GM23248 (cell line): ENCODE measurements around the gene CTXN3. TPM values are rescaled to one million over a fixed set of nuclear protein-coding genes. Genes with fewer than 3 reads are reported as not detected.

Source experiments
- DNase-seq: peaks from one replicate; pipeline ENCODE4 v3.0.0-alpha.2; 2015
- H2AFZ ChIP-seq: fragments of 200-600 bp; sonication (generic); 2 replicates; pipeline ENCODE4 v1.6.1; 2016; ENCODE audit warnings: antibody characterized with exemption
- H3F3A ChIP-seq: fragments of 200-600 bp; sonication (generic); 2 replicates; pipeline ENCODE4 v1.6.1; 2016; ENCODE audit warnings: mild to moderate bottlenecking, antibody characterized with exemption, mixed run types; ENCODE audit not compliant: insufficient read depth
- H3K27ac ChIP-seq: fragments of 200-600 bp; sonication (generic); 2 replicates; pipeline ENCODE4 v1.5.1; 2016; ENCODE audit warnings: mild to moderate bottlenecking
- H3K27me3 ChIP-seq: fragments of 200-600 bp; sonication (generic); replicated peaks from 2 replicates; pipeline ENCODE4 v1.6.1; 2016; ENCODE audit warnings: mild to moderate bottlenecking; ENCODE audit not compliant: insufficient read depth
- H3K36me3 ChIP-seq: fragments of 200-600 bp; sonication (generic); 2 replicates; pipeline ENCODE4 v1.6.1; 2016; ENCODE audit warnings: low read depth, mild to moderate bottlenecking
- H3K4me1 ChIP-seq: fragments of 200-600 bp; sonication (generic); 2 replicates; pipeline ENCODE4 v1.6.1; 2016; ENCODE audit warnings: mild to moderate bottlenecking; ENCODE audit not compliant: insufficient read depth
- H3K4me2 ChIP-seq: fragments of 200-600 bp; sonication (generic); one replicate; pipeline ENCODE4 v1.6.1; 2016; ENCODE audit warnings: mild to moderate bottlenecking; ENCODE audit not compliant: unreplicated experiment
- H3K4me3 ChIP-seq: fragments of 200-600 bp; sonication (generic); 2 replicates; pipeline ENCODE4 v1.5.1; 2016; ENCODE audit warnings: mild to moderate bottlenecking
- H3K79me2 ChIP-seq: fragments of 200-600 bp; sonication (generic); 2 replicates; pipeline ENCODE4 v1.6.1; 2016; ENCODE audit warnings: mild to moderate bottlenecking; ENCODE audit not compliant: insufficient read depth
- H3K9ac ChIP-seq: fragments of 200-600 bp; sonication (generic); 2 replicates; pipeline ENCODE4 v1.6.1; 2016; ENCODE audit warnings: mild to moderate bottlenecking
- H3K9me2 ChIP-seq: fragments of 200-600 bp; sonication (generic); 2 replicates; pipeline ENCODE4 v1.6.1; 2016; ENCODE audit warnings: mixed run types, mild to moderate bottlenecking, moderate library complexity; ENCODE audit not compliant: insufficient read depth
- H3K9me3 ChIP-seq: fragments of 200-600 bp; sonication (generic); one replicate; pipeline ENCODE4 v1.6.1; 2017; ENCODE audit warnings: low read depth
- H4K20me1 ChIP-seq: fragments of 200-600 bp; sonication (generic); 2 replicates; pipeline ENCODE4 v1.6.0; 2016; ENCODE audit not compliant: insufficient read depth
- EZH2 ChIP-seq: fragments of 200-600 bp; sonication (generic); IDR thresholded peaks from 2 replicates; pipeline ENCODE4 v1.6.1; 2018; ENCODE audit warnings: antibody characterized with exemption, mild to moderate bottlenecking; ENCODE audit not compliant: insufficient read depth, poor library complexity, severe bottlenecking
- EZH2phosphoT487 ChIP-seq: fragments of 200-600 bp; sonication (generic); IDR thresholded peaks from 2 replicates; pipeline ENCODE4 v1.6.1; 2018; ENCODE audit warnings: antibody characterized with exemption, moderate library complexity, mild to moderate bottlenecking, low read depth; ENCODE audit not compliant: insufficient read depth
- WGBS, 2 experiments: methylation state at CpG; one replicate each; pipeline ENCODE4 v1.1.6; 2015 to 2017; ENCODE audit warnings: low lambda C conversion rate in 2 of 2, low coverage in 1 of 2; ENCODE audit errors: missing lambda C conversion rate in 2 of 2; 5-methylcytosine and 5-hydroxymethylcytosine counted together
- in situ Hi-C: fragments of 300-500 bp; cut with MboI; formaldehyde crosslinking; loops from 2 replicates; pipeline ENCODE4 v1.15.0; 2020
- polyA plus RNA-seq: library from polyadenylated mRNA; unstranded; fragments of >200 nt; fragmentation: Nextera tagmentation; extraction: Ambion mirVana; gene quantifications from 2 replicates; pipeline ENCODE4 v1.2.1, GENCODE V29; 2016
- total RNA-seq: library from RNA; depleted of rRNA; stranded (reverse); fragments of >200 nt; shearing (Covaris generic); gene quantifications from 2 replicates; pipeline ENCODE4 v1.2.3, GENCODE V29; 2014

The CTXN3 gene
- total and polyA plus RNA-seq, 2 experiments from 2014 or later, result not detected

DNA sequence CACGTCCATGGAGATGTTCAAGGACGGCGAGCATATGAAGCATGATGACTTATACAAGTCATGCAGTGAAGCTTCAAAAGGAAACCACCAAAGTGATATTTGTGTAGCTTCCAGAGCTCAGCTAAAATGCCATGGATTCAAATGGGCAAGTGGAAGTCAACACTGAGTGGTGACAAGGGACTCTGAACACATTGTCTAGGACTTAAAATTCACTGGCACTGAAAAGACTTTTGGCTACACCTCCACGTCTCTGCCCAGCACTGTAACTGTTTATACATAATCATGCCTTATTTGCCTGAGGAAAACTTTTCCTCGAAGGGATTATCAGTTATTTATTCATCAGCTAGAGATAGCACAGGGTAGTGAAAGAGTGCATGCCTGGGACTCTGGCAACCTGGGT is 15.2 kb downstream of the CTXN3 start:
- H3K27ac ChIP-seq, result no peak overlapping the region
- H2AFZ ChIP-seq, result no peak overlapping the region
- H3K9me3 ChIP-seq, result no peaks in the 10 kb centered on the region
- TF ChIP-seq EZH2 (no peak), EZH2phosphoT487 (no peak)
- in situ Hi-C loops, result no loop called here
- 41 to 60% methylated on average over 5 of the region's 5 CpGs for WGBS, 2 experiments
- peaks cover 23% of the 10 kb centered on the region; the same call in 1 of the 2 replicates for H3K27me3 ChIP-seq
- no peaks in the 10 kb centered on the region for H3K4me1 ChIP-seq
- H4K20me1 ChIP-seq, result no peaks in the 10 kb centered on the region
- H3K9me2 ChIP-seq, result no peaks in the 10 kb centered on the region
- DNase-seq, result no peak
- no peak overlapping the region for H3K4me3 ChIP-seq
- H3K36me3 ChIP-seq, result no peaks in the 10 kb centered on the region
- H3K4me2 ChIP-seq, result no peak overlapping the region
- H3F3A ChIP-seq, result no peaks in the 10 kb centered on the region
- no peak overlapping the region for H3K9ac ChIP-seq
- H3K79me2 ChIP-seq, result no peaks in the 10 kb centered on the region

DNA sequence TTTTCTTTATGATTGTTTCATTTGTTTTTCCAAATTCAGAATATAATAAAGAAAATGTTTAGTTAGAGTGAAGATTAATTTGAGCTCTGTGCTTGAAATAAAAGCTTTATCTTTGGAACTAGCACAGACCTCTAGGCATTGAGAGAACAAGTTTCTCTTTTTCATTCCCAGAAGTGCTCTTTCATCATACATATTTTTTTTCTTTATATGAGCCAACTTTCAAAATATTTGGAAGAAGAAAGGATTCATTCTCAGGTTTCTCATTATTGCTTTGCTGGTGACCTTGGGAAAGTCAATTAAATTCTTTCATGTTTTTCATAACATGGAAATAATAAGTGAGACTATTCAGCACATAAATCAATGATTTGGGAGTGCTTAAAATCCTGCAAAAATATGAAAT is 16.8 kb downstream of the CTXN3 start:
- H3K4me2 ChIP-seq, result no peak overlapping the region
- H3K36me3 ChIP-seq, result no peaks in the 10 kb centered on the region
- DNase-seq, result no peak
- no peak overlapping the region for H2AFZ ChIP-seq
- no peaks in the 10 kb centered on the region for H3K9me2 ChIP-seq
- no peaks in the 10 kb centered on the region for H3K4me1 ChIP-seq
- in situ Hi-C loops, result no loop called here
- H3K9me3 ChIP-seq, result no peaks in the 10 kb centered on the region
- no peaks in the 10 kb centered on the region for H3K79me2 ChIP-seq
- no peak overlapping the region for H3K9ac ChIP-seq
- no peaks in the 10 kb centered on the region for H3F3A ChIP-seq
- no peak overlapping the region for H3K4me3 ChIP-seq
- no peak overlapping the region for H3K27ac ChIP-seq
- H4K20me1 ChIP-seq, result no peaks in the 10 kb centered on the region
- H3K27me3 ChIP-seq, result peaks cover 14% of the 10 kb centered on the region; the same call in 1 of the 2 replicates
- TF ChIP-seq EZH2phosphoT487, result no peak
- no peak for TF ChIP-seq EZH2

GRCh38 chr5:127666043-127666716 is 17.3 kb downstream of the CTXN3 start:
- no peaks in the 10 kb centered on the region for H3K9me3 ChIP-seq
- TF ChIP-seq EZH2phosphoT487, result no peak
- TF ChIP-seq EZH2, result no peak
- no peaks in the 10 kb centered on the region for H3K36me3 ChIP-seq
- no peak for DNase-seq
- no peaks in the 10 kb centered on the region for H4K20me1 ChIP-seq
- no peak overlapping the region for H2AFZ ChIP-seq
- peaks cover 14% of the 10 kb centered on the region; the same call in 1 of the 2 replicates for H3K27me3 ChIP-seq
- no peaks in the 10 kb centered on the region for H3K9me2 ChIP-seq
- H3K4me3 ChIP-seq, result no peak overlapping the region
- 21 to 23% methylated on average over 3 of the region's 3 CpGs for WGBS, 2 experiments
- no peaks in the 10 kb centered on the region for H3K79me2 ChIP-seq
- no peaks in the 10 kb centered on the region for H3F3A ChIP-seq
- no peak overlapping the region for H3K4me2 ChIP-seq
- H3K9ac ChIP-seq, result no peak overlapping the region
- H3K4me1 ChIP-seq, result no peaks in the 10 kb centered on the region
- in situ Hi-C loops, result no loop called here
- H3K27ac ChIP-seq, result no peak overlapping the region

- Histone ChIP-seq H2AFZ (no peak overlapping the region), H3F3A (no peaks in the 10 kb centered on the region), H3K9me2 (no peaks in the 10 kb centered on the region), H3K9me3 (no peaks in the 10 kb centered on the region), H3K36me3 (no peaks in the 10 kb centered on the region), H4K20me1 (no peaks in the 10 kb centered on the region), H3K4me2 (no peak overlapping the region), H3K4me3 (no peak overlapping the region), H3K27ac (no peak overlapping the region), H3K79me2 (no peaks in the 10 kb centered on the region), H3K27me3 (0 out of 2 replicates have a peak, but pooled peaks cover 14% of the 10 kb centered on the region), H3K9ac (no peak overlapping the region), H3K4me1 (0 out of 2 replicates have a peak, but pooled peaks cover 1% of the 10 kb centered on the region)
- in situ Hi-C loops, result no loop called here
- WGBS, 2 experiments, result 12 to 32% methylated on average over 3 of the region's 3 CpGs
- no peak for TF ChIP-seq EZH2
- no peak for TF ChIP-seq EZH2phosphoT487
- DNase-seq, result no peak
Measured at GRCh38 chr5:127667926-127668325, 19.0 kb downstream of the CTXN3 start.

DNA sequence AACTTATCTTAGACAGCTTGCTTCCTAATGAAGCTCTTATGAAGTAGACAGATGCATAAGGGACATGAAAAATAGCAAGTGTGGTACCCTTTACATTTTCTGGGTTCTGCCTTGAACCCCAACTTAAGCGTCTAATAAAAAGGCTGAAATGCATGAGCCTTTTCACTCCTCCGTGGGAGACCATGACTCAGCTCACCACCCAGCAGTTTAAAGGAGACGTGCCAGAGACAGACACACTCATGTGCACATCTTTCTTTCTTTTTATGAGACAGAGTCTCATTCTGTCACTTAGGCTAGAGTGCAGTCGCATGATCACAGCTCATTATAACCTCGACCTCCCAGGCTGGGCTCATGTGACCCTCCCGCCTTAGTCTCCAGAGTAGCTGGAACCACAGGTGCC is 22.3 kb downstream of the CTXN3 start:
- Histone ChIP-seq H3K9me3 (no peaks in the 10 kb centered on the region), H3K4me1 (0 out of 2 replicates have a peak, but pooled peaks cover 6% of the 10 kb centered on the region), H3F3A (no peaks in the 10 kb centered on the region), H3K9me2 (no peaks in the 10 kb centered on the region), H3K79me2 (no peaks in the 10 kb centered on the region), H3K4me3 (no peak overlapping the region), H3K27ac (no peak overlapping the region), H4K20me1 (no peaks in the 10 kb centered on the region), H2AFZ (no peak overlapping the region), H3K27me3 (0 out of 2 replicates have a peak, but pooled peaks cover 8% of the 10 kb centered on the region), H3K4me2 (no peak overlapping the region), H3K9ac (no peak overlapping the region), H3K36me3 (no peaks in the 10 kb centered on the region)
- in situ Hi-C loops, result no loop called here
- no peak for TF ChIP-seq EZH2
- no peak for TF ChIP-seq EZH2phosphoT487
- WGBS, 2 experiments, result 38 to 48% methylated on average over 6 of the region's 6 CpGs
- DNase-seq, result peak; percentile 47
